Measurements from ENCODE around the gene DHDH. TPM values are rescaled to one million over a fixed set of nuclear protein-coding genes. Genes with fewer than 3 reads are reported as not detected.

The DHDH gene
- total RNA-seq, 1 experiment from 2014 or later = 3.3 TPM

GRCh38 chr19:48990400-48990799, 56.9 kb downstream of the DHDH start:
- peak overlapping the region; percentile 65 for H3K27ac Mint-ChIP-seq (ENCODE audit: unreplicated experiment)
- Histone ChIP-seq H3K27me3 (replicated peaks; ENCODE audit: control insufficient read depth, insufficient read depth, low read length) (no peaks in the 10 kb centered on the region), H3K4me3 (ENCODE audit: low read depth, low read length) (no peak overlapping the region), H3K9me3 (no peaks in the 10 kb centered on the region), H3K4me1 (peaks cover 13% of the 10 kb centered on the region; the same call in 1 of the 2 replicates), H3K36me3 (ENCODE audit: control insufficient read depth, insufficient read depth, low read length) (peaks cover 5% of the 10 kb centered on the region; the same call in 1 of the 2 replicates)
- ChIA-PET POLR2A (no interaction called here), CTCF (no interaction called here)
- TF ChIP-seq CTCF (IDR thresholded peaks at IDR 0.05; ENCODE audit: insufficient read depth in 1 of 2, low read depth in 1 of 2, low read length in 1 of 2, severe bottlenecking in 1 of 2, unreplicated experiment in 1 of 2) = no peak
- H3K27me3 Mint-ChIP-seq (ENCODE audit: insufficient read depth, unreplicated experiment) = no peaks in the 10 kb centered on the region
- peaks cover 31% of the 10 kb centered on the region for H3K4me1 Mint-ChIP-seq (ENCODE audit: low read depth, unreplicated experiment)
- H3K4me3 Mint-ChIP-seq (ENCODE audit: unreplicated experiment) = peak overlapping the region; percentile 5
- intact Hi-C loops (cut with micrococcal nuclease; ENCODE audit: unreplicated experiment) = loop anchor here (5.0 to 10.0 kb wide), 2 partner anchors 82 to 234 kb away; partner anchors contain the start of gene KCNA7
- BruUV-seq (replicated peaks) = no TSS peak
- peaks cover 78% of the 10 kb centered on the region for H3K36me3 Mint-ChIP-seq (ENCODE audit: insufficient read depth, unreplicated experiment)
- no peak for DNase-seq
- H3K9me3 Mint-ChIP-seq (ENCODE audit: unreplicated experiment) = no peaks in the 10 kb centered on the region

- no peak for TF ChIP-seq CTCF (IDR thresholded peaks at IDR 0.05; ENCODE audit: insufficient read depth in 1 of 2, low read depth in 1 of 2, low read length in 1 of 2, severe bottlenecking in 1 of 2, unreplicated experiment in 1 of 2)
- peaks cover 5% of the 10 kb centered on the region; the same call in 1 of the 2 replicates for H3K36me3 ChIP-seq (ENCODE audit: control insufficient read depth, insufficient read depth, low read length)
- peak overlapping the region; percentile 65 for H3K27ac Mint-ChIP-seq (ENCODE audit: unreplicated experiment)
- no peak for DNase-seq
- ChIA-PET CTCF (interaction anchor here (1.6 to 2.9 kb wide), 2 partner anchors 28 to 107 kb away, joined by 5 to 51 read pairs; partner anchors contain the start of gene LHB), POLR2A (no interaction called here)
- intact Hi-C loops (cut with micrococcal nuclease; ENCODE audit: unreplicated experiment) = loop anchor here (5.0 to 10.0 kb wide), 2 partner anchors 81 to 234 kb away; partner anchors contain the start of gene KCNA7
- BruUV-seq (replicated peaks) = no TSS peak
- peaks cover 32% of the 10 kb centered on the region for H3K4me1 Mint-ChIP-seq (ENCODE audit: low read depth, unreplicated experiment)
- H3K4me3 Mint-ChIP-seq (ENCODE audit: unreplicated experiment) = peak overlapping the region; percentile 99
- peaks cover 71% of the 10 kb centered on the region for H3K36me3 Mint-ChIP-seq (ENCODE audit: insufficient read depth, unreplicated experiment)
- H3K9me3 ChIP-seq = no peaks in the 10 kb centered on the region
- no peaks in the 10 kb centered on the region for H3K27me3 Mint-ChIP-seq (ENCODE audit: insufficient read depth, unreplicated experiment)
- no peaks in the 10 kb centered on the region for H3K27me3 ChIP-seq (replicated peaks; ENCODE audit: control insufficient read depth, insufficient read depth, low read length)
- H3K9me3 Mint-ChIP-seq (ENCODE audit: unreplicated experiment) = no peaks in the 10 kb centered on the region
- H3K4me3 ChIP-seq (ENCODE audit: low read depth, low read length) = no peak overlapping the region
- peaks cover 13% of the 10 kb centered on the region; the same call in 1 of the 2 replicates for H3K4me1 ChIP-seq
These were observed 57.6 kb downstream of the DHDH start for GRCh38 chr19:48991011-48991609.

GRCh38 chr19:48991873-48992580, 58.5 kb downstream of the DHDH start:
- Histone ChIP-seq H3K4me1 (peaks cover 13% of the 10 kb centered on the region; the same call in 1 of the 2 replicates), H3K27me3 (replicated peaks; ENCODE audit: control insufficient read depth, insufficient read depth, low read length) (no peaks in the 10 kb centered on the region), H3K36me3 (ENCODE audit: control insufficient read depth, insufficient read depth, low read length) (peaks cover 4% of the 10 kb centered on the region; the same call in 1 of the 2 replicates), H3K4me3 (ENCODE audit: low read depth, low read length) (peak overlapping the region; percentile 77), H3K9me3 (no peaks in the 10 kb centered on the region)
- no peaks in the 10 kb centered on the region for H3K27me3 Mint-ChIP-seq (ENCODE audit: insufficient read depth, unreplicated experiment)
- H3K36me3 Mint-ChIP-seq (ENCODE audit: insufficient read depth, unreplicated experiment) = peaks cover 66% of the 10 kb centered on the region
- no TSS peak for BruUV-seq (replicated peaks)
- H3K9me3 Mint-ChIP-seq (ENCODE audit: unreplicated experiment) = no peaks in the 10 kb centered on the region
- CTCF ChIA-PET = interaction anchor here (0.6 to 2.9 kb wide), 9 partner anchors 9 to 136 kb away, joined by 4 to 51 read pairs (median 6); partner anchors contain the start of gene LHB
- POLR2A ChIA-PET = interaction anchor here (1.0 to 2.5 kb wide), 3 partner anchors 9 to 92 kb away, joined by 3 to 14 read pairs (median 12); partner anchors contain the start of gene NUCB1
- DNase-seq = peak; percentile 59 to 69
- peaks cover 32% of the 10 kb centered on the region for H3K4me1 Mint-ChIP-seq (ENCODE audit: low read depth, unreplicated experiment)
- TF ChIP-seq CTCF (IDR thresholded peaks at IDR 0.05; ENCODE audit: insufficient read depth in 1 of 2, low read depth in 1 of 2, low read length in 1 of 2, severe bottlenecking in 1 of 2, unreplicated experiment in 1 of 2) = no peak
- peak overlapping the region; percentile 97 for H3K27ac Mint-ChIP-seq (ENCODE audit: unreplicated experiment)
- peak overlapping the region; percentile 99 for H3K4me3 Mint-ChIP-seq (ENCODE audit: unreplicated experiment)
- intact Hi-C loops (cut with micrococcal nuclease; ENCODE audit: unreplicated experiment) = loop anchor here (2.0 to 10.0 kb wide), 4 partner anchors 29 to 233 kb away; partner anchors contain the start of genes CGB7 and KCNA7
